Activated naive CD8-positive, alpha-beta T cell treated with anti-CD3 and anti-CD28 coated beads, Interleukin-2, amount 10 ng/mL, durations not matched to agents 7 days and 5 days (primary cell): ENCODE data around the gene CHRDL2. TPM values are rescaled to one million over a fixed set of nuclear protein-coding genes. Genes with fewer than 3 reads are reported as not detected.

Experiments used
- ATAC-seq: fragments of 150-1000 bp; cut with Tn5 transposase; one replicate; pipeline ENCODE4 v1.10.0; 2021; ENCODE audit warnings: low read depth, moderate library complexity
- POLR2A ChIA-PET: fragments of 350-600 bp; sonication (Branson Sonifier 250); formaldehyde crosslinking; loops from one replicate; lab custom pipeline; 2021; ENCODE audit warnings: antibody characterized with exemption; lab: Charles Lee
- DNase-seq: peaks from one replicate; pipeline ENCODE4 v3.0.0; 2021
- H3K27ac Mint-ChIP-seq: one replicate; pipeline ENCODE4 v1.8.0; 2022; ENCODE audit warnings: mild to moderate bottlenecking, mixed read lengths
- H3K27me3 Mint-ChIP-seq: one replicate; pipeline ENCODE4 v1.8.0; 2022; ENCODE audit warnings: mild to moderate bottlenecking, moderate library complexity, mixed read lengths
- H3K36me3 Mint-ChIP-seq: one replicate; pipeline ENCODE4 v1.8.0; 2021; ENCODE audit warnings: mild to moderate bottlenecking, mixed read lengths
- H3K4me1 Mint-ChIP-seq: one replicate; pipeline ENCODE4 v1.8.0; 2021; ENCODE audit warnings: mixed read lengths
- H3K4me3 Mint-ChIP-seq: one replicate; pipeline ENCODE4 v1.8.0; 2022; ENCODE audit warnings: mild to moderate bottlenecking, moderate library complexity, mixed read lengths
- H3K9me3 Mint-ChIP-seq: one replicate; pipeline ENCODE4 v1.8.0; 2021; ENCODE audit warnings: mixed read lengths
- microRNA-seq: library from miRNA; unstranded; fragments of <30 nt; microRNA quantifications from one replicate; pipeline ENCODE4 v1.2.0, GENCODE V29; 2022
- total RNA-seq, 2 experiments: library from RNA; stranded (reverse); gene quantifications; one replicate each; pipeline ENCODE4 v1.2.3, GENCODE V29; 2021

CHRDL2 gene
- total RNA-seq, 2 experiments from 2014 or later = not detected

- Mint-ChIP-seq H3K9me3 (no peaks in the 10 kb centered on the region), H3K27me3 (no peaks in the 10 kb centered on the region), H3K27ac (no peak overlapping the region), H3K36me3 (peaks cover 52% of the 10 kb centered on the region), H3K4me1 (no peaks in the 10 kb centered on the region), H3K4me3 (no peak overlapping the region)
- POLR2A ChIA-PET = no interaction called here
- DNase-seq = no peak
- no peak for ATAC-seq
Observed at GRCh38 chr11:74647831-74648230, 83.4 kb downstream of the CHRDL2 start.

GRCh38 chr11:74647404-74647803 is 83.8 kb downstream of the CHRDL2 start:
- Mint-ChIP-seq H3K4me1 (no peaks in the 10 kb centered on the region), H3K4me3 (no peak overlapping the region), H3K27ac (no peak overlapping the region), H3K36me3 (peaks cover 49% of the 10 kb centered on the region), H3K9me3 (no peaks in the 10 kb centered on the region), H3K27me3 (no peaks in the 10 kb centered on the region)
- DNase-seq (no peak), ATAC-seq (no peak)
- POLR2A ChIA-PET = no interaction called here

- H3K4me3 Mint-ChIP-seq = no peak overlapping the region
- POLR2A ChIA-PET = no interaction called here
- peaks cover 47% of the 10 kb centered on the region for H3K36me3 Mint-ChIP-seq
- no peaks in the 10 kb centered on the region for H3K9me3 Mint-ChIP-seq
- DNase-seq (no peak), ATAC-seq (no peak)
- H3K4me1 Mint-ChIP-seq = no peaks in the 10 kb centered on the region
- no peaks in the 10 kb centered on the region for H3K27me3 Mint-ChIP-seq
- no peak overlapping the region for H3K27ac Mint-ChIP-seq
Observed at GRCh38 chr11:74646954-74647353, 84.3 kb downstream of the CHRDL2 start.

Small RNA genes within 50 kb of the gene (microRNA-seq; reads per million reads assigned to microRNA genes)
- gene MIR4696 = not detected

Other genes with a start within 250 kb of the CHRDL2 start
- gene LIPT2, start 237.7 kb downstream of the CHRDL2 start, total RNA-seq = 1 to 10 TPM; 3.1 to 6.7 TPM
- gene POLD3, start 138.8 kb downstream of the CHRDL2 start, total RNA-seq = 10 to 100 TPM; 46.6 to 50.0 TPM
- 10 to 100 TPM; 18.7 to 20.8 TPM for gene RNF169, start 17.4 kb upstream of the CHRDL2 start, total RNA-seq
- gene XRRA1, start 217.7 kb upstream of the CHRDL2 start, total RNA-seq = 10 to 100 TPM; 36.0 to 42.9 TPM
- 100 to 1,000 TPM; 112 to 114 TPM for gene SPCS2, start 217.8 kb upstream of the CHRDL2 start, total RNA-seq